NT2/D1 (cell line): ENCODE results near the gene SPRED1.

ENCODE experiments used
- DNase-seq: peaks from one replicate; pipeline ENCODE4 v3.0.0-alpha.2; 2011; ENCODE audit warnings: low read depth, low spot score
- H3K27me3 ChIP-seq: 2 replicates; pipeline ENCODE4 v1.6.0; 2011; ENCODE audit warnings: mild to moderate bottlenecking; ENCODE audit not compliant: insufficient read length, insufficient read depth
- H3K36me3 ChIP-seq: 2 replicates; pipeline ENCODE4 v1.6.1; 2011; ENCODE audit warnings: mild to moderate bottlenecking, low read length, mixed read lengths; ENCODE audit not compliant: insufficient read depth, insufficient read length
- H3K4me1 ChIP-seq: 2 replicates; pipeline ENCODE4 v1.5.1; 2011; ENCODE audit not compliant: insufficient read depth, insufficient read length
- H3K4me3 ChIP-seq: 2 replicates; pipeline ENCODE4 v1.5.1; 2011; ENCODE audit warnings: low read depth; ENCODE audit not compliant: insufficient read length
- H3K9ac ChIP-seq: 2 replicates; pipeline ENCODE4 v1.6.0; 2011; ENCODE audit warnings: low read depth; ENCODE audit not compliant: insufficient read length
- H3K9me3 ChIP-seq: 2 replicates; pipeline ENCODE4 v1.5.1; 2011; ENCODE audit warnings: mild to moderate bottlenecking, low read length; ENCODE audit not compliant: insufficient read depth
- SUZ12 ChIP-seq: IDR thresholded peaks from 2 replicates; pipeline ENCODE4 v1.6.1; 2011; ENCODE audit not compliant: insufficient read length, insufficient read depth; ENCODE audit errors: extremely low read depth
- YY1 ChIP-seq: IDR thresholded peaks from 2 replicates; pipeline ENCODE4 v1.6.1; 2011; ENCODE audit not compliant: insufficient read length, insufficient read depth
- ZNF274 ChIP-seq: IDR thresholded peaks from 2 replicates; pipeline ENCODE4 v1.6.1; 2011; ENCODE audit warnings: mild to moderate bottlenecking, low read depth, low read length

Gene SPRED1

GRCh38 chr15:38257676-38258075 is 5.0 kb downstream of the SPRED1 start:
- Histone ChIP-seq H3K27me3 (no peaks in the 10 kb centered on the region), H3K9ac (no peak overlapping the region), H3K9me3 (no peaks in the 10 kb centered on the region), H3K4me1 (peaks cover 2% of the 10 kb centered on the region), H3K4me3 (no peak overlapping the region), H3K36me3 (no peaks in the 10 kb centered on the region)
- DNase-seq = no peak
- TF ChIP-seq SUZ12 (no peak), ZNF274 (no peak), YY1 (no peak)

- Histone ChIP-seq H3K4me3 (no peak overlapping the region), H3K36me3 (no peaks in the 10 kb centered on the region), H3K9ac (no peak overlapping the region), H3K27me3 (no peaks in the 10 kb centered on the region), H3K4me1 (peaks cover 2% of the 10 kb centered on the region), H3K9me3 (no peaks in the 10 kb centered on the region)
- DNase-seq = no peak
- no peak for TF ChIP-seq ZNF274
- TF ChIP-seq SUZ12 = no peak
- TF ChIP-seq YY1 = no peak
Observed at GRCh38 chr15:38259134-38259533, 6.5 kb downstream of the SPRED1 start.

- no peaks in the 10 kb centered on the region for H3K9me3 ChIP-seq
- peaks cover 2% of the 10 kb centered on the region for H3K4me1 ChIP-seq
- DNase-seq = no peak
- H3K4me3 ChIP-seq = no peak overlapping the region
- H3K27me3 ChIP-seq = no peaks in the 10 kb centered on the region
- H3K9ac ChIP-seq = no peak overlapping the region
- TF ChIP-seq ZNF274 (no peak), YY1 (no peak), SUZ12 (no peak)
- no peaks in the 10 kb centered on the region for H3K36me3 ChIP-seq
Observed at GRCh38 chr15:38260077-38260476, 7.4 kb downstream of the SPRED1 start.

- H3K27me3 ChIP-seq = no peaks in the 10 kb centered on the region
- H3K4me1 ChIP-seq = no peaks in the 10 kb centered on the region
- peaks cover 4% of the 10 kb centered on the region for H3K36me3 ChIP-seq
- H3K4me3 ChIP-seq = no peak overlapping the region
- no peak overlapping the region for H3K9ac ChIP-seq
- no peaks in the 10 kb centered on the region for H3K9me3 ChIP-seq
- TF ChIP-seq ZNF274 = no peak
- no peak for TF ChIP-seq YY1
- TF ChIP-seq SUZ12 = no peak
- DNase-seq = no peak
Observed at GRCh38 chr15:38263251-38263650, 10.6 kb downstream of the SPRED1 start.

- Histone ChIP-seq H3K36me3 (peaks cover 6% of the 10 kb centered on the region), H3K9me3 (no peaks in the 10 kb centered on the region), H3K4me1 (no peaks in the 10 kb centered on the region), H3K4me3 (no peak overlapping the region), H3K9ac (no peak overlapping the region), H3K27me3 (no peaks in the 10 kb centered on the region)
- TF ChIP-seq SUZ12 = no peak
- TF ChIP-seq ZNF274 = no peak
- TF ChIP-seq YY1 = no peak
- no peak for DNase-seq
Observed at GRCh38 chr15:38263996-38264395, 11.4 kb downstream of the SPRED1 start.

- no peak overlapping the region for H3K9ac ChIP-seq
- no peaks in the 10 kb centered on the region for H3K9me3 ChIP-seq
- H3K36me3 ChIP-seq = peaks cover 15% of the 10 kb centered on the region
- no peaks in the 10 kb centered on the region for H3K27me3 ChIP-seq
- H3K4me1 ChIP-seq = no peaks in the 10 kb centered on the region
- no peak overlapping the region for H3K4me3 ChIP-seq
- DNase-seq = no peak
- TF ChIP-seq ZNF274 (no peak), SUZ12 (no peak), YY1 (no peak)
Observed at GRCh38 chr15:38266247-38266986, 13.8 kb downstream of the SPRED1 start.

- DNase-seq = no peak
- H3K27me3 ChIP-seq = no peaks in the 10 kb centered on the region
- no peak overlapping the region for H3K4me3 ChIP-seq
- no peak overlapping the region for H3K9ac ChIP-seq
- peaks cover 15% of the 10 kb centered on the region for H3K36me3 ChIP-seq
- TF ChIP-seq YY1 (no peak), ZNF274 (no peak), SUZ12 (no peak)
- H3K9me3 ChIP-seq = no peaks in the 10 kb centered on the region
- H3K4me1 ChIP-seq = no peaks in the 10 kb centered on the region
Observed at GRCh38 chr15:38267421-38268022, 14.9 kb downstream of the SPRED1 start.

- H3K36me3 ChIP-seq = peaks cover 15% of the 10 kb centered on the region
- DNase-seq = no peak
- no peaks in the 10 kb centered on the region for H3K27me3 ChIP-seq
- H3K4me3 ChIP-seq = no peak overlapping the region
- H3K9ac ChIP-seq = no peak overlapping the region
- TF ChIP-seq ZNF274 = no peak
- TF ChIP-seq YY1 = no peak
- no peak for TF ChIP-seq SUZ12
- no peaks in the 10 kb centered on the region for H3K4me1 ChIP-seq
- H3K9me3 ChIP-seq = no peaks in the 10 kb centered on the region
Observed at GRCh38 chr15:38271144-38271543, 18.5 kb downstream of the SPRED1 start.
